ENCODE measurements around the gene HTR1A.

HTR1A gene

GRCh38 chr5:63962279-63962678 lies at the start of gene HTR1A:
HTR1A (minus strand) TSS chr5:63962445; CDS start chr5:63961719, 726 bp downstream.
- no peak for DNase-seq

- DNase-seq: no peak
Measured at GRCh38 chr5:64003966-64004365, 41.7 kb upstream of the HTR1A start.

- DNase-seq: no peak
Measured at GRCh38 chr5:64000096-64000495, 37.9 kb upstream of the HTR1A start.

- DNase-seq: no peak
Measured at GRCh38 chr5:63987053-63987452, 24.8 kb upstream of the HTR1A start.

GRCh38 chr5:63981864-63982263 lies 19.6 kb upstream of the HTR1A start:
- DNase-seq: no peak

- DNase-seq: no peak
Measured at GRCh38 chr5:63963926-63964325, 1.7 kb upstream of the HTR1A start.

GRCh38 chr5:63963080-63963735 lies 963 bp upstream of the HTR1A start:
- DNase-seq: peak; percentile 78

GRCh38 chr5:63961598-63962161 lies 565 bp downstream of the HTR1A start:
- DNase-seq: no peak

GRCh38 chr5:63961125-63961597 lies 1.1 kb downstream of the HTR1A start:
- no peak for DNase-seq

- no peak for DNase-seq
Measured at GRCh38 chr5:63960646-63961045, 1.6 kb downstream of the HTR1A start.

GRCh38 chr5:63959177-63959982 lies 2.9 kb downstream of the HTR1A start:
- no peak for DNase-seq

- DNase-seq: no peak
Measured at GRCh38 chr5:63958654-63959053, 3.6 kb downstream of the HTR1A start.

GRCh38 chr5:63957617-63958016 lies 4.6 kb downstream of the HTR1A start:
- no peak for DNase-seq

GRCh38 chr5:63953217-63953616 lies 9.0 kb downstream of the HTR1A start:
- no peak for DNase-seq

- DNase-seq: no peak
Measured at GRCh38 chr5:63935103-63935502, 27.1 kb downstream of the HTR1A start.

GRCh38 chr5:63931836-63932235 lies 30.4 kb downstream of the HTR1A start:
- DNase-seq: no peak

- no peak for DNase-seq
Measured at GRCh38 chr5:63928451-63928850, 33.8 kb downstream of the HTR1A start.

GRCh38 chr5:63923914-63924313 lies 38.3 kb downstream of the HTR1A start:
- no peak for DNase-seq

- no peak for DNase-seq
Measured at GRCh38 chr5:63919763-63920478, 42.3 kb downstream of the HTR1A start.

GRCh38 chr5:63916786-63917185 lies 45.5 kb downstream of the HTR1A start:
- no peak for DNase-seq

- DNase-seq: no peak
Measured at GRCh38 chr5:63911871-63912270, 50.4 kb downstream of the HTR1A start.
